ENCODE results near the gene MTMR4.
"Not testable (repeated sequence)": the region's sequence is repeated elsewhere in the genome, so short reads cannot be mapped to it uniquely, and the experiment has no call there.

MTMR4 gene

DNA sequence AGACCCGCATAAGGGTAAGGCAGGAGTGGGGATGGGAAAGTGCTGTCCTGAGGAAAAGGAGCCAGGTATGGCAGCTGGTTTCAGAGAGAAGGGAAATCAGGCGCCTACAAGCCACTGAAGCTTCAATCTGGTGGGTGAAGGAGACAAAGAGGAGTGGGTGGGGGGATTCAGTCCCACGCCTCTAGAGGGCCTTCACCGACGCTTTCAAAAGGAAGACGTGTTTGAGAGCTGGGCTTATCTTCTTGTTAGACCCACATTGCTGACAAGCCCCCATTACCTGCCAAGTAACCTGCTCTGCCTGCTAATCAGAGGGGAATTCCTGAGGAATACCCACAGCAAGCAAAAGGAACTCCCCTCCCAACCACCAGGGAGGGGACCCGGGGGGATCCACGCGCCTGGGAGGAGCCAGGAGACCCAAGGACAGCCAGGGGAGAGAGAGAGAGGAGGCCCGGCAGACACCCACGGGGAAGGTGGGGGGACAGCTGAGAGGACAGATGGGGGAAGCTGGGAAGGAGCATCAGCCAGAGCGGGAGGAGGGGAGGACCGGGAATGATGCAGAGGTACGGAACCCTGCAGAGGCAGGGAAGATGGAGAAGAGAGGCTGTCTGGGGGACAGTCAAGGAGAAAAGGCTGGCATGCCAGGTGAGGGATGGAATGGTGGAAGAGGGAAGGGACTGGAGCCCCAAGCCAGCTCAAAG, 1.0 kb downstream of the MTMR4 start:
- peaks cover 33 to 40% of the 10 kb centered on the region in 2 donors for H3K4me1 ChIP-seq (ENCODE audit: control insufficient read depth in 1 of 2, insufficient read depth in 2 of 2, low read length in 2 of 2)
- peak overlapping the region; percentile 71 to 82 for H3K4me3 ChIP-seq (ENCODE audit: low read depth in 1 of 2, low read length in 2 of 2)
- peak overlapping the region; percentile 64 to 67 for H3K9ac ChIP-seq (ENCODE audit: low read depth in 1 of 2, low read length in 2 of 2)
- H3K9me3 ChIP-seq (ENCODE audit: control insufficient read depth in 1 of 2, low read length in 2 of 2) = no peaks in the 10 kb centered on the region
- H3K27ac ChIP-seq (ENCODE audit: low read depth, low read length) = no peak overlapping the region
- peaks cover 28 to 40% of the 10 kb centered on the region in 2 donors for H3K36me3 ChIP-seq (ENCODE audit: control insufficient read depth in 1 of 2, insufficient read depth in 2 of 2, low read length in 2 of 2)
- H3K27me3 ChIP-seq (ENCODE audit: control insufficient read depth in 1 of 2, insufficient read depth in 2 of 2, low read length in 2 of 2) = no peaks in the 10 kb centered on the region

DNA sequence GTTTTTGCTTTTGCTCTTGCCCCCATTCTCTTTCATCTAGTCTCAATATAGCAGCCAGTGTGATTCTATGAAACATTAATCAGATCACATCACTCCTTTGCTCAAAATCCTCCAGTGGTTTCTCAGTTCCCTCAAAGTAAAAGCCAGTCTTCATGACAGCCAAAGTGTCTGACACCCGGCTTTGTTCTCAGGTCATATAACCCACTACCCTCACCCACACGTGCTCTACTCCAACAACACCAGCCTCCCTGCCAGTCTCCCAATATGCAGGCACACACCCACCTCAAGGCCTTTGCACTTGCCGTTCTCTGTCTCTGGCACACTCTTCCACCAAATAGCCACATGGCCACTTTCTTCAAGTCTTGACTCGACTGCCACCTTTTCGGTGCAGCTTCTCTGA, 4.4 kb downstream of the MTMR4 start:
- Histone ChIP-seq H3K36me3 (ENCODE audit: control insufficient read depth in 1 of 2, insufficient read depth in 2 of 2, low read length in 2 of 2) (peaks cover 48 to 73% of the 10 kb centered on the region in 2 donors), H3K4me3 (ENCODE audit: low read depth in 1 of 2, low read length in 2 of 2) (no peak overlapping the region), H3K4me1 (ENCODE audit: control insufficient read depth in 1 of 2, insufficient read depth in 2 of 2, low read length in 2 of 2) (peaks cover 17% of the 10 kb centered on the region in 2 donors), H3K9ac (ENCODE audit: low read depth in 1 of 2, low read length in 2 of 2) (no peak overlapping the region), H3K27ac (ENCODE audit: low read depth, low read length) (no peak overlapping the region), H3K27me3 (ENCODE audit: control insufficient read depth in 1 of 2, insufficient read depth in 2 of 2, low read length in 2 of 2) (no peaks in the 10 kb centered on the region), H3K9me3 (ENCODE audit: control insufficient read depth in 1 of 2, low read length in 2 of 2) (no peaks in the 10 kb centered on the region)

DNA sequence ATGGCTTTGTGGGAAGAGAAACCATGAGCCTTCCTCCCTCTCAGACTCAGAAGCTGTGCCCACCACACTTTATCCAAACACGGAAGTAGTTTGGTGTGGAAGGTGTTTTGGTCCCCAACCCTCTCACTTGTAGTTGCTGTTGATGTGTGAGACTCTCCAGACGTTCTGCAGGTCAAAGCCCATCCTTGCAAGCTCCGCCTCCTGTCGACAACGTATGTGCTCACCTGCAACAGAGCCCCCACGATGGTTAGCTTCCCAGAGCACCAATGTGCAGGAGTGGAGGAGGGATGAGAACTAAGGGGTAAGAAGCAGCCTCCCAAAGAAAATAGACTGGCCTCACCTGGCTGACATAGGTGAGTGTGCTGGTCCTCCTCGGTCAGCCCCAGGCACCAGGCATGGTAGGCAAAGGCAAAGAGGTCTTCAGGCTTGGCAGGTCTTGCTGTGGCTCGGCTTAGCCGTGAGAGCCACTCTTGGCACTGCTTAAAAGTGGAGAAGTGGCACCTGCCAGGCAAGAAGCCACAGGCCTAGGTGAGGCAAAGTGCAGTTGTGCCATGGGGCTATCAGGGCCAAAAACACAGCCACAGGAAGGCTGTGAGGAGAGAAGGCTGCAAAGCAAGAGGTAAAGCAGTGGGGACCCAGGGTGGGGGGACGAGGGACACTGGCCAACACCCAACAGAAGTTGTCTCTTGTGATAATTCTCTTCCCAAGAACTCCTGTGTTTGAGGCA, 5.9 kb downstream of the MTMR4 start:
- peaks cover 56 to 89% of the 10 kb centered on the region in 2 donors for H3K36me3 ChIP-seq (ENCODE audit: control insufficient read depth in 1 of 2, insufficient read depth in 2 of 2, low read length in 2 of 2)
- no peaks in the 10 kb centered on the region for H3K27me3 ChIP-seq (ENCODE audit: control insufficient read depth in 1 of 2, insufficient read depth in 2 of 2, low read length in 2 of 2)
- H3K9me3 ChIP-seq (ENCODE audit: control insufficient read depth in 1 of 2, low read length in 2 of 2) = no peaks in the 10 kb centered on the region
- H3K4me1 ChIP-seq (ENCODE audit: control insufficient read depth in 1 of 2, insufficient read depth in 2 of 2, low read length in 2 of 2) = peaks cover 8 to 13% of the 10 kb centered on the region in 2 donors
- no peak overlapping the region for H3K9ac ChIP-seq (ENCODE audit: low read depth in 1 of 2, low read length in 2 of 2)
- H3K4me3 ChIP-seq (ENCODE audit: low read depth in 1 of 2, low read length in 2 of 2) = no peak overlapping the region
- no peak overlapping the region for H3K27ac ChIP-seq (ENCODE audit: low read depth, low read length)

DNA sequence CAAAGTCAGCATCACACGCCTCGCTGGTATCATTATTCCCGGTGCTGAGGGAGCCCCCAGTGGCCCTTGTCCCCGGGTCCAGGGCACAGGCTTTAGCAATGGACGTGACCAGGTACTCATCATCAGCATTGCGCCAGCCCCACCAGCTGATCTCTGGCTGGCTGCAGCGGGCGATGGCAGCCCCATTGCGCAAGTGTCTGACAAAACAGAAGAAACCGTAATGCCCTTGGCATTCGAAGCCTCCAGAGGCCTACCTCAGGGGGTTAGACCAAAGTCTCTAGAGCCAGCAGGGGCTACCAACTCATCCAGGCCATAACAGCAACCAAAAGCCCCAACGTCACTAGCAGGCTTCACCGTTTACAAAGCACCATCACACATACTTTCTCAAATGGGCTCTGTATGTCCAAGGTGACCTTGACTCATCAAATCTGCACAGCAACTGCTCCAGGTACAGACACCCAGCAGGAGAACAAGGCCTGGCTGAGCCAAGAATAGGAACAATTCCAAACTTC, 7.3 kb downstream of the MTMR4 start:
- no peak overlapping the region for H3K27ac ChIP-seq (ENCODE audit: low read depth, low read length)
- H3K9me3 ChIP-seq (ENCODE audit: control insufficient read depth in 1 of 2, low read length in 2 of 2) = no peaks in the 10 kb centered on the region
- no peak overlapping the region for H3K9ac ChIP-seq (ENCODE audit: low read depth in 1 of 2, low read length in 2 of 2)

DNA sequence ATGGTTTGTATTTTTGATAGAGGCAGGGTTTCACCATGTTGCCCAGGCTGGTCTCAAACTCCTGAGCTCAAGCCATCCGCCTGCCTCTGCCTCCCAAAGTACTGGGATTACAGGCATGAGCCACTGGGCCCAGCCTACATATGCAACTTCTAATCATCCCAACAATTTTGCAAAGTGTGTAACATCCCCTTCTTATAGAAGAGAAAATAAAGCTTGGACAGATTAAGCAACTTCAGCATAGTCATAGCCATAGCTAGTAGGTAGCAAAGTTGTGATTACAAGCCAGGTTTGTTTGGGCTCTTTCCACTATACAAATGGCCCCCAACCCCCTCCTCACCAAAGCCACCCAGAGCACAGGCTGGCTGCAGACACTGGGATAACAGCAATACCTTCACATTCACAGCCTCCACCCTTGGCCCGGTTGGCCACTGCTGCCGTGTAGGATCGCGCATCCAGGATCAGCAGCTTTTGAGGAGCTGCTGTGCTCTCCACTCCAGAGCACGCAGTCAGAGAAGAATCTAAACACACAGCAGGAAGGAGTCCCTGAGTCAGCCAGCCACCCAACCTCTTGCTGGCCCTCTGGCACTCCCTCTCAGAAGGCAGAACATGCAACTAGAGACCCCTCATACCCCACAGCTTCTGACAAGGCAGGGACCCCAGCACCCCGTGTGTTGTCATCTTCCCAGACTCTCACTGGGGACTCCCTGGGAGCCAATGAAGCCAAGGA, 7.9 kb downstream of the MTMR4 start:
- H3K36me3 ChIP-seq (ENCODE audit: control insufficient read depth in 1 of 2, insufficient read depth in 2 of 2, low read length in 2 of 2) = peaks cover 51 to 96% of the 10 kb centered on the region in 2 donors
- H3K27ac ChIP-seq (ENCODE audit: low read depth, low read length) = no peak overlapping the region
- no peak overlapping the region for H3K9ac ChIP-seq (ENCODE audit: low read depth in 1 of 2, low read length in 2 of 2)

More for the DNA sequence above, 7.3 kb downstream of the MTMR4 start:
- no peaks in the 10 kb centered on the region for H3K27me3 ChIP-seq (ENCODE audit: control insufficient read depth in 1 of 2, insufficient read depth in 2 of 2, low read length in 2 of 2)
- peaks cover 0 to 8% of the 10 kb centered on the region in 2 donors for H3K4me1 ChIP-seq (ENCODE audit: control insufficient read depth in 1 of 2, insufficient read depth in 2 of 2, low read length in 2 of 2)
- peaks cover 53 to 95% of the 10 kb centered on the region in 2 donors for H3K36me3 ChIP-seq (ENCODE audit: control insufficient read depth in 1 of 2, insufficient read depth in 2 of 2, low read length in 2 of 2)
- no peak overlapping the region for H3K4me3 ChIP-seq (ENCODE audit: low read depth in 1 of 2, low read length in 2 of 2)

DNA sequence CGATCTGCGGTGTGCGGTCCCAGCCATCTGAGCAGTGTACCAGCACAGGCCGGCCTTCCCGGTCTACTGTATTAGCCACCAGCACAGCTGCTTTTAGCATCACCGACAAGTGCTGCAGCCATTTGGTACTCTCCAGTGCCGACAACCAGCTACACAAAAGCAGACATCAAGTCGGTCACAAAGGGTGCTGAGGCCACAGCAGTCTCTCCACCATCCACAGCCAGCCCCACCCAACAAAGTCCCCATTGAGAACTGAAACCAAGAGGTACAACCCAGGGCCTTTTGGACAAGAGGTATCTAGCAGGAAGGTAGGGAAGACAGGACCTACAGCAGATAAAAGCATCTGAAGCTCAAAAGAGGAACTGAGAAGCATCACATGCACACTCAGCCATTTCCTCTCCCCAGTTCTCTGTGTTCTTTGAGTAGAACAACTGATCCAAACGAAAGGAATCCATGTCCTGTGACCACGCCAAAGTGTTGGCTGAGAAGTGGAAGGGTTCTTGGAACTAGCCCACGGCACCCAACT, 9.5 kb downstream of the MTMR4 start:
- H3K4me1 ChIP-seq (ENCODE audit: control insufficient read depth in 1 of 2, insufficient read depth in 2 of 2, low read length in 2 of 2) = peaks cover 0 to 8% of the 10 kb centered on the region in 2 donors
- no peak overlapping the region for H3K9ac ChIP-seq (ENCODE audit: low read depth in 1 of 2, low read length in 2 of 2)
- H3K9me3 ChIP-seq (ENCODE audit: control insufficient read depth in 1 of 2, low read length in 2 of 2) = no peaks in the 10 kb centered on the region
- H3K27ac ChIP-seq (ENCODE audit: low read depth, low read length) = no peak overlapping the region
- no peak overlapping the region for H3K4me3 ChIP-seq (ENCODE audit: low read depth in 1 of 2, low read length in 2 of 2)
- peaks cover 41 to 91% of the 10 kb centered on the region in 2 donors for H3K36me3 ChIP-seq (ENCODE audit: control insufficient read depth in 1 of 2, insufficient read depth in 2 of 2, low read length in 2 of 2)
- H3K27me3 ChIP-seq (ENCODE audit: control insufficient read depth in 1 of 2, insufficient read depth in 2 of 2, low read length in 2 of 2) = no peaks in the 10 kb centered on the region

More for the DNA sequence above, 7.9 kb downstream of the MTMR4 start:
- Histone ChIP-seq H3K27me3 (ENCODE audit: control insufficient read depth in 1 of 2, insufficient read depth in 2 of 2, low read length in 2 of 2) (no peaks in the 10 kb centered on the region), H3K4me3 (ENCODE audit: low read depth in 1 of 2, low read length in 2 of 2) (no peak overlapping the region), H3K4me1 (ENCODE audit: control insufficient read depth in 1 of 2, insufficient read depth in 2 of 2, low read length in 2 of 2) (peaks cover 0 to 8% of the 10 kb centered on the region in 2 donors), H3K9me3 (ENCODE audit: control insufficient read depth in 1 of 2, low read length in 2 of 2) (no peaks in the 10 kb centered on the region)

DNA sequence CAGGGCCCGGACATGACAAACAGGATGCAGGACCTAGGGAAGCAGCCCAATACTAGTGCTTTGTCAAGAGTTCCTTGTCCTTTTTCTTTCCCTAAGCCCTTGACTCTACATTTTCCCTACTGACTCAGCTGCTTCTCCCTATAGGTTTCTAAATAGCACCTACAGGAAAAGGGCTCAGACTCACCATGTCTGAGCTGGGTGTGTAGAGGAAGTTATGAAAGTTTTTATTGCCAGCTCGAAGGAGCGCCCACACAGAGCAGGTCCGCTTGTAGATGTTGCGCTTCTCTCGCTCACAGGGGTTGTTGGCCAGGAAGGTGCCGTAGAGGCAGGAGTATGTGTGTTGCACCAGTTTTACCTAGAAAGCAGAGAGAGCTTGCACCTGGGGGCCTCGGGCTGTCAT, 10.6 kb downstream of the MTMR4 start:
- no peak overlapping the region for H3K27ac ChIP-seq (ENCODE audit: low read depth, low read length)
- H3K9ac ChIP-seq (ENCODE audit: low read depth in 1 of 2, low read length in 2 of 2) = no peak overlapping the region

DNA sequence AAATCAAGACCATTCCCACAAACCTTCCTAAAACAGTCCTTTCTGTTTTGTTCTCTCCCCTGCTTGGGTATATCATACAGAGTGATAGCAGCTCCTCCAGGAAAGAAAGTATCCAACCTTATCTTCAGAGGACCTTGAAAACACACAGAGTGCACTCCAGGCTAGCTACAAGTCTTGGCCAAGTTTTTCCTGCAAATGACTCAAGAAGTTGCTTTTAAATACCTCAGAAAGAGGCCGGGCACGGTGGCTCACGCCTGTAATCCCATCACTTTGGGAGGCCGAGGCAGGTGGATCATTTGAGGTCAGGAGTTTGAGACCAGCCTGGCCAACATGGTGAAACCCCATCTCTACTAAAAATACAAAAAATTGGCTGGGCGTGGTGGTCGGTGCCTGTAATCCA, 11.3 kb downstream of the MTMR4 start:
- H3K4me3 ChIP-seq (ENCODE audit: low read depth in 1 of 2, low read length in 2 of 2); H3K4me1 ChIP-seq (ENCODE audit: control insufficient read depth in 1 of 2, insufficient read depth in 2 of 2, low read length in 2 of 2); H3K27me3 ChIP-seq (ENCODE audit: control insufficient read depth in 1 of 2, insufficient read depth in 2 of 2, low read length in 2 of 2); H3K27ac ChIP-seq (ENCODE audit: low read depth, low read length); H3K9me3 ChIP-seq (ENCODE audit: control insufficient read depth in 1 of 2, low read length in 2 of 2); H3K9ac ChIP-seq (ENCODE audit: low read depth in 1 of 2, low read length in 2 of 2): not testable (repeated sequence)
- peaks cover 26 to 82% of the 10 kb centered on the region in 2 donors for H3K36me3 ChIP-seq (ENCODE audit: control insufficient read depth in 1 of 2, insufficient read depth in 2 of 2, low read length in 2 of 2)

More for the DNA sequence above, 10.6 kb downstream of the MTMR4 start:
- Histone ChIP-seq H3K9me3 (ENCODE audit: control insufficient read depth in 1 of 2, low read length in 2 of 2) (no peaks in the 10 kb centered on the region), H3K27me3 (ENCODE audit: control insufficient read depth in 1 of 2, insufficient read depth in 2 of 2, low read length in 2 of 2) (no peaks in the 10 kb centered on the region), H3K36me3 (ENCODE audit: control insufficient read depth in 1 of 2, insufficient read depth in 2 of 2, low read length in 2 of 2) (peaks cover 33 to 83% of the 10 kb centered on the region in 2 donors), H3K4me1 (ENCODE audit: control insufficient read depth in 1 of 2, insufficient read depth in 2 of 2, low read length in 2 of 2) (peaks cover 0 to 8% of the 10 kb centered on the region in 2 donors), H3K4me3 (ENCODE audit: low read depth in 1 of 2, low read length in 2 of 2) (no peak overlapping the region)

DNA sequence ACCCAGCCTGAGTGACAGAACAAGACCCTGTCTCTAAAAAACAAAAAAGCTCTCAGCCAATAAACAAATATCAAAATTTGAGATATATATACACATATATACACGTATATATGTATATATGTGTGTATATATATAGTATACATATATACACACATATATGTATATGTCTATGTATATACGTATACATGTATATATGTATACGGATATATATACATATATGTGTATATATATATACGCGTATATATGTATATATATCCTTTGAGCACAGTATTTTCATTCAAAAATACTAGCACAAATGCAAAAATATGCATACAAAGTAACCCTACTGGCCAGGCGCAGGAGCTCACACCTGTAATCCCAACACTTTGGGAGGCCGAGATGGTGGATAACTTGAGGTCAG, 13.0 kb downstream of the MTMR4 start:
- no peaks in the 10 kb centered on the region for H3K9me3 ChIP-seq (ENCODE audit: control insufficient read depth in 1 of 2, low read length in 2 of 2)

More for the DNA sequence above, 13.0 kb downstream of the MTMR4 start:
- H3K27me3 ChIP-seq (ENCODE audit: control insufficient read depth in 1 of 2, insufficient read depth in 2 of 2, low read length in 2 of 2) = no peaks in the 10 kb centered on the region
- H3K4me3 ChIP-seq (ENCODE audit: low read depth in 1 of 2, low read length in 2 of 2) = no peak overlapping the region
- H3K9ac ChIP-seq (ENCODE audit: low read depth in 1 of 2, low read length in 2 of 2) = no peak overlapping the region
- peaks cover 0 to 8% of the 10 kb centered on the region in 2 donors for H3K4me1 ChIP-seq (ENCODE audit: control insufficient read depth in 1 of 2, insufficient read depth in 2 of 2, low read length in 2 of 2)
- peaks cover 16 to 82% of the 10 kb centered on the region in 2 donors for H3K36me3 ChIP-seq (ENCODE audit: control insufficient read depth in 1 of 2, insufficient read depth in 2 of 2, low read length in 2 of 2)
- no peak overlapping the region for H3K27ac ChIP-seq (ENCODE audit: low read depth, low read length)
